HG02870 (cell line): ENCODE data around the gene LRRC56.

Experiments
- ATAC-seq: cut with Tn5 transposase; IDR thresholded peaks from one replicate; pipeline ENCODE4 v1.9.1; 2021; ENCODE audit warnings: mild to moderate bottlenecking, moderate library complexity; ENCODE audit not compliant: unreplicated experiment

LRRC56 gene

DNA sequence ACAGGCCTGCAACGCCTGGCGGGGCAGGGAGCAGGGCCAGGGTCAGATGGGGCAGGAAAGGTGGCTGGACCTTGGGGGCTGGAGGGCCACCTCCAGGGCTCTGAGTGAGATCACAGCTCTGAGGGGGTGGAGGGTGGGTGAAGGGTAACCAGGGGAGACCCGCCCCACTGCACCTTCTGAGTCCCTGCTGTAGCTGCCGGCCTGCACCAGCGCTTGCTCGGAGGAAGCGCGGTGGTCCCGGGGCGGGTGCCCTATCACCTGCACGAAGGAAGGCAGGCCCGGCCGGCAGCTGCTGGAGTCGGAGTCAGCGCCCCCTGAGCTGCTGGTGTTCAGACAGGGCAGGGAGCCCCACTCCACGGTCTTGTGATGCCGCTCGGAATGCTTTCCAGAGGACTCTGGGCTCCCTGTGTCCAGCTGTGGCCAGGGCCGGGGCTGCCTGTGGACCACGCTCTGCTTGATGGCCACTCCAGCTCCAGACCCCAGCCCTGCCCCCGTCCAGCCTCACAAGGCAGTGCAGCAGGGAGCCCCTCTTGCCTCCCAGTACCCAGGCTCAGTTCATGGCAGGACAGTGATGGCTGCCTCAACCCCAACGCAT lies 19.4 kb downstream of the LRRC56 start:
- ATAC-seq, result no peak

DNA sequence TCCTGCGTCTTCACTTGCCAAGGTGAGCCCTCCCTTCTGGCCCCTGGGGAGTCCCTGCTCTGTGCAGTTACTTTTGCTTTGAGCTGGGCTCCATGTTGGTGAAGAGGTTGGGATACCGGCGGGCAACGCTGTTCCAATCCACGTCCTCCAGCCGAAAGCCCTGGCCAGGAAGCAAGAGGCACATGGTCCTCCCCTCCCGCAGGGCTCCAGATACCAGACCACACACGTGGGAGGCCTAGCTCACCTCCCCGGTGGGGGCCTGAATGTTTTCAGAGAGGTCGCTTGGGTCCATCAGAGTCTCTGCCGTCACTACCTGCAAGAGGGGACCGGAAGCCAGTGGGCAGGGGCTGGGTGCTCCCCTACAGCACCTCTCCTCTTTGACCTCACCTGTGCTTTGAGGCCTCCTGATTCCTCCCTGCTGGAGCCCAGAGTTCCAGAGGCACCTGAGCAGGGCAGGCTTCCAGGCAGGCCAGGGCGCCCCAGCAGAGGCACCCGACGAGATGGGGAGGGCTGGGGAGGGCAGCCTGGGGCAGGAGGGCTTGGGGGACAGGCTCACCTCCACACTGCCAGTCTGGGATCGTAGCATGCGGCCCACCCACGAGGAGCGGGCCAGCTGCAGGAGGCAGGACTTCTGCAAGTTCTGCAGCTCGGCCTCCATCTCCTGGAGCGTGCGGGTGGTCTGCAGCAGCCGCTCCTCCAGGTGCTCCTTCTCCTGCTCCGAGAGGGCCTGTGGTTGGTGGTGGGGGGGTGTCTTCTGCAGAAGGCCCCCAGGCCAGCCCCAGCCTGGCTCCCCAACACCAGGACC lies 20.2 kb downstream of the LRRC56 start:
- no peak for ATAC-seq

DNA sequence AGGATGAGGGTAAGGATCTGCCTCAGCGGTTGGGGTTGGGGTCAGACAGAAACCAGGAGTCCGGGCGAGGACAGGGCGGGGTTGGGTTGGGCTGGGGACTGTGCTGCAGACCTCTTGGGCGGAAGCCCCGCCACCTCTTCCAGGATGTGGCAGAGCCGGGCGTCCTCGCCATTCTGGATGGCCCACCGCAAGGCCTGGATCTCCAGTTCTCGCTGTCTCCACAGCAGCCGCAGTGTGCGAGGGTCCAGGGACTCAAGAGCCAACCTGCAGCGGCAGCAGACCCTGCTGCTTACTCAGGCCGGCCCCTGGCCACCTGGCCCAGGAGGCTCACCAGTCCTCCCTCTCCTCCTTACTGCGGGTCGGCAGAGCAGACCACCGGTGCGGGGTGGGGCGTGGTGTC lies 21.2 kb downstream of the LRRC56 start:
- no peak for ATAC-seq

DNA sequence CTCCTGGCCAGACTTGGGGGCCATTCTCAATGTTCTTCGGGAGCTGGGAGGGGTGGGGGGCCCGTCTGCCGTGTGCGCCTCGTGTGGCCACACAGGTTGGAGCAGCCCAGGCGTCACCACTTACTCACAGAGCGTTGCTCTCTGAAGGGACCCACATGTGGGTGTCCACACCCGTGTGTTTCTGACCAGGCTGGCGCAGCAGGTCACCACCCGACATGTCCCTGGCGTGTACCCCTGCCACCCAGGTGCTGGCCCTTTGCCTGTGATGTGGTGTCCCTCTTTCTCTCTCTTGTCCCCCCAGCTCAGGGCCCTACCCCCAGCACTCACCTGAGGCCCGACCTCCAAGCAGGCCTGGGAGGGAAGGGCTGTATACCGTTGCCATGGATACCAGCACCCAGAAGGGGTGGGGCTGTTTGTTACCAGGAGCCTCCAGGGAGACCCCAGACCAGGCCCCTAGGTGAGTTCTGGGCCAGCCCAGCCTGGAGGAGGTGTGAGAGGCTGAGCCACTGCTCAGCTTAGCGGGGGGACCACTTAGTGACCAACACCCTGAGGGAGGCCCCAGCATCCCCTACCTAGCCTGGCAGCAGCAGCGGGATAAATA lies 21.8 kb downstream of the LRRC56 start:
- ATAC-seq, result no peak

DNA sequence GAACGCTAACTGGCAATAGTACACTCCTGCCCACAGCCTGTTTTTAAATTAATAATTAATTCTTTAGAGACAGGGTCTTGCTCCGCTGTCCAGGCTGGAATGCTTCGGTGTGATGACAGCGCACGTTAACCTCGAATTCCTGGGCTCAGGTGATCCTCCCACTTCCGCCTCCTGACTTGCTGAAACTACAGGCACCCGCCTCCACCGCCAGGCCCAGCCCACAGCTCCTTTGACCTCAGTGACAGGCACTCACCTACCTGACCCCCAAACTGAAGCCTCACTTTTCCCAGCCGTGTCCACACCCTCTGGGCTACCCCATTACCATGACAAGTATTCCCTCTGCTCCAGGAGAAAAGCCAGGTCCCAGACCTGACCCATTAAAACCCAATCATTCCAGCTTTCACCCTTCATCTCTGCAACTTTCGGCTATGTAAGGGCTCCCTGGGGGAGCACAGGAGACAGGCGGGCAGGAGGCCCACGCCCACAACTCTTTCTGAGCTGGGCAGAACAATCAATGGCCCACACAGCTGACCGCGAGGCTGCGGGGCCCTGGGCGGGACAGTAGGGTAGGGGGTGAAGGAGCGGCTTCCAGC lies 22.5 kb downstream of the LRRC56 start:
- ATAC-seq, result no peak

DNA sequence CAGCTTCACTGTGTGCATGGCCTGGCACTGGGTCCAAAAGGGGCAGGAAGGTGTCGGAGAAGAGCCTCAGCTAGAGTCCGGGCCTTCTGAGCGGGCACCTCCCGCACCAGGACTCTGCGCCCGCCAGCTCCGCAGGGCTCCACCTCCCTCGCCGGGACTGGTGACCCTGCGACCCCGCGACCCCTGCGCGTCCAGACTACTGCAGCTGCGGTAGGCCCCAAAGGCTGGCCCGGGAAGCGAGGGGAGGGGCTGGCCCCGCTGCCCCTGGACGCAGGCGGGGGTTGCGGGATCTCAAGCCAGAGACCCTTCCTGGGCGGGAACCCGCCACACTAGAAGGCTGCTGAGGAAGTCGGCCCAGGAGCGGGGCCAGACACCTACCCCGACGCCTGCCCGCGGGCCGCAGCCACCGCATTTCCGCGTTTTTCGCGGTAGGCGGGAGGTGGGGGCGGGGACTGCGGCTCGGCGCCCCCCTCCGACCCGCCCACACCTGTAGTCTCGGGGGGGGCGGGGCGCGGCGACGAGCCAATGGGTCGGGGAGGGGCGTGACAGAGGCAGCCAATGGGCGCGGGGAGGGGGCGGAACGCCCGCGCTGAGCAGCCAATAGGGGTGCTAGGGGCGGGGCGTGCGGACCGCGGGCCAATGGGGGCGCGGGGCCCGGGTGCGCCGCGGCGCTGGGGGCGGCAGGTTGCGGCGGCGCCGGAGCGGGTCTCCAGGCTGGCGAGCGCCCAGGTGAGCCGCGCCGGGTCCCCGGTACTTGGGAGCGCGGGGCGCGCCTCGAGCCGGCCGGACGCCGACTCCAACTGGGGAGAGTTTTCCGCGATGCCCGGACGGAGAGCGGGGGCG lies 23.2 kb downstream of the LRRC56 start, which contains the start of the genes LMNTD2 and RASSF7:
TSS of gene LMNTD2 (minus strand) at position 434 of the 843 bp plus-strand sequence. CDS start at position 412, 22 bp downstream.
TSS of gene RASSF7 (plus strand) at position 666 of the 843 bp plus-strand sequence. CDS start 799 bp downstream, outside the sequence.
- peak; percentile 71 for ATAC-seq

DNA sequence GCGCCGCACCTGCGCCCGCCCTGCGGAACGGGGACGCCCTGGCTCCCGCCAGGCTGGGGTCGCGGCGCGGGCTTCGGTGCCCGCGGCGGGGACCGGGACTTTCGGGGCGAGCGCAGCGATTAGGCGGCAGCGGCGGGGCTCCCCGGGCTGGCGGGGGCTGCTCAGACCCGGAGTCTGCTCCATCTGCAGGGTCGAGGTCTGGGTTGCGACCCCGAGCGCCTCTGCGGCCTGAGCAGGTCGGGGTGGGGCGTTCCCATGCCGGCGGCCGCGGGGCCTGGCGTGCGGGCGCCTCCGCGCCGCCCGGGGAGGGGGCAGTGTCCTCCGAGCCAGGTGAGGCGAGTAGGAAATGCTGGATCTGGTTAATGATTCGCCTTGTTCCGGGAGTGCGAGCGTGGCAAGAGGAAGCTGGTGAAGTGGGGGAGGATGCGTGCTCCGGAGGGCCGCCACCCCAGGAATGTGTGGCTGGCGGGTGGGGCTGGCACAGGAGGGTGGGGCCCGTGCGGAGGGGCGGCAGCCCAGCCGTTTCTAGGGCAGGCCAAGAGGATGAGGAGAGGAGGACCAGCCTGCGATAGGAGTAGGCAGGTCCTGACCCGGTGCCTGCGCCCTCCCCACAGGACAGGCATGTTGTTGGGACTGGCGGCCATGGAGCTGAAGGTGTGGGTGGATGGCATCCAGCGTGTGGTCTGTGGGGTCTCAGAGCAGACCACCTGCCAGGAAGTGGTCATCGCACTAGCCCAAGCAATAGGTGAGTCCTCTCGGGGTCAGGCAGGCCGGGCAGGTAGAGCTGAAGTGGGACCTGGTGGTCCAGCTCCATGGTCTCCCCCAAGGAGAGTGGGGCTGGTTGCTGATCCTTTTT lies 24.0 kb downstream of the LRRC56 start:
- peak; percentile 21 for ATAC-seq

DNA sequence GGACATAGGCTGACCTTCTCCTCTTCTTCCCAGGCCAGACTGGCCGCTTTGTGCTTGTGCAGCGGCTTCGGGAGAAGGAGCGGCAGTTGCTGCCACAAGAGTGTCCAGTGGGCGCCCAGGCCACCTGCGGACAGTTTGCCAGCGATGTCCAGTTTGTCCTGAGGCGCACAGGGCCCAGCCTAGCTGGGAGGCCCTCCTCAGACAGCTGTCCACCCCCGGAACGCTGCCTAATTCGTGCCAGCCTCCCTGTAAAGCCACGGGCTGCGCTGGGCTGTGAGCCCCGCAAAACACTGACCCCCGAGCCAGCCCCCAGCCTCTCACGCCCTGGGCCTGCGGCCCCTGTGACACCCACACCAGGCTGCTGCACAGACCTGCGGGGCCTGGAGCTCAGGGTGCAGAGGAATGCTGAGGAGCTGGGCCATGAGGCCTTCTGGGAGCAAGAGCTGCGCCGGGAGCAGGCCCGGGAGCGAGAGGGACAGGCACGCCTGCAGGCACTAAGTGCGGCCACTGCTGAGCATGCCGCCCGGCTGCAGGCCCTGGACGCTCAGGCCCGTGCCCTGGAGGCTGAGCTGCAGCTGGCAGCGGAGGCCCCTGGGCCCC lies 24.8 kb downstream of the LRRC56 start:
- no peak for ATAC-seq

DNA sequence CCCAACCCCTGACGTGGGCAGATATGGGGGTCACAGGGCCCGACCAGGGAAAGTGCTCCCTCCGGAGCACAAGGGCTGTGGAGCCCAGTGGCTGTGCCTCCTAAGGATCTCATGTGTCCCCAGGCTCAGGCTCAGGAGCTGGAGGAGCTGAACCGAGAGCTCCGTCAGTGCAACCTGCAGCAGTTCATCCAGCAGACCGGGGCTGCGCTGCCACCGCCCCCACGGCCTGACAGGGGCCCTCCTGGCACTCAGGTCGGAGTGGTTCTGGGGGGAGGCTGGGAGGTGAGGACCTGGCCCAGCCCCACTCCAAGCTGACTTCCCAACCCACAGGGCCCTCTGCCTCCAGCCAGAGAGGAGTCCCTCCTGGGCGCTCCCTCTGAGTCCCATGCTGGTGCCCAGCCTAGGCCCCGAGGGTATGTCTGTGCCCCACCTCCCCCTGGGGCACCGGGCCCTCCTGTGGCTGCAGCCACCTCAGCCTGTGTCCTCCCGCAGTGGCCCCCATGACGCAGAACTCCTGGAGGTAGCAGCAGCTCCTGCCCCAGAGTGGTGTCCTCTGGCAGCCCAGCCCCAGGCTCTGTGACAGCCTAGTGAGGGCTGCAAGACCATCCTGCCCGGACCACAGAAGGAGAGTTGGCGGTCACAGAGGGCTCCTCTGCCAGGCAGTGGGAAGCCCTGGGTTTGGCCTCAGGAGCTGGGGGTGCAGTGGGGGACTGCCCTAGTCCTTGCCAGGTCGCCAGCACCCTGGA lies 25.9 kb downstream of the LRRC56 start:
- no peak for ATAC-seq

DNA sequence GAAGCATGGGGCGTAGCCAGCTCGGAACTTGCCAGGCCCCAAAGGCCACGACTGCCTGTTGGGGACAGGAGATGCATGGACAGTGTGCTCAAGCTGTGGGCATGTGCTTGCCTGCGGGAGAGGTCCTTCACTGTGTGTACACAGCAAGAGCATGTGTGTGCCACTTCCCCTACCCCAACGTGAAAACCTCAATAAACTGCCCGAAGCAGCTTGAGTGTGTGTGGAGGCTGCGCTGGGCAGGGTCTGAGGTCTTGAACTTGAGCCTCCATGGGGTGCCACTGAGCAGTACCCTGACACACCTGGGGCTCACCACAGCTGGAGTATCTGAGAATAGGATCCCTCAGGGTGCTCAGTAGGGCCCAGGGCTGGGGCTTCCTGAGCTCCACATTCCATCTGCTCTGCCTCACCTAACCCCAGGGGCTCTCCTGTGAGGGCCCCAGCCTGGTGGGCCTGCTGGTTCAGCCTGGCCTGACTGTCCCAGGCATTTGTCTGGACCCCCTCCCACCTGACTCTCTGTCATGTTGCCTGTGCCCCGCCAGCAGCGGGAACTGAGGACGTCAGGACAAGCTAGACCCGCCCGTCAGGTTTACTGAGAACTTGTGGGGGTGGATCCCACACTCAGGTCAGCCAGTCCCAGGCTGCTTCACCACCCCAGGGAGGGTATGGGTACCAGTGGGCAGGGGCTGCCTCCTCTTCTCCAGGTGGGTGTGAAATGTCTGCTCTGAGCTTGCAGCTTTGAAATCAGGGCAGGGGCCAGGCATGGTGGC lies 26.7 kb downstream of the LRRC56 start:
- no peak for ATAC-seq

DNA sequence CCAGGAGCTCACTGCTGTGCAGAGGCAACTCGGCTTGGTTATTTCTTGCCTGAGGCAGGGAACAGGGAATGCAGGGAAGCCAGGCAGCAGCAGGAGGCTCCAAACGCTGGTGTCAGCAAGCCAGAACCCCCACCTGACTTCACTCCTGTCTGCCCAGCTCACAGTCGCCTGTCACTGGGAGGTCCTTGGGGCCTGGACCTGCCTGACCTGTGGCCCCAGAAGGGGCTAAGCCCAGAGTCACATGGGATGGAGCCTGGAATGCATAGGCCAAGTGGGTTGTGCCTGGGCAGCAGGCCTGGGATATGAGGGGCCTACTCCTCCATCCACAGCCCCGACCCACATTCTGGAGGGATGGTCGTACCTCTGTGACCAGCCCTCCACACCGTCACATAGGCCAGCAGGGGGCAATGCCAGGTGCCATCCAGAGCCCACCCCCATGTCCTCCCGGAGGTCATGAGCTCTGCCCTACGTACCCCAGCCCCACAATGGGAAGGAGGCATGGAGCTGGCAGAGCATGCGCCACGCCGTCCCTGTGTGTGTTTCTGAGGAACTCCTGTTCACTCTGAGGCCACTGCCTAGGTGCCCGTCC lies 28.7 kb downstream of the LRRC56 start:
- no peak for ATAC-seq

DNA sequence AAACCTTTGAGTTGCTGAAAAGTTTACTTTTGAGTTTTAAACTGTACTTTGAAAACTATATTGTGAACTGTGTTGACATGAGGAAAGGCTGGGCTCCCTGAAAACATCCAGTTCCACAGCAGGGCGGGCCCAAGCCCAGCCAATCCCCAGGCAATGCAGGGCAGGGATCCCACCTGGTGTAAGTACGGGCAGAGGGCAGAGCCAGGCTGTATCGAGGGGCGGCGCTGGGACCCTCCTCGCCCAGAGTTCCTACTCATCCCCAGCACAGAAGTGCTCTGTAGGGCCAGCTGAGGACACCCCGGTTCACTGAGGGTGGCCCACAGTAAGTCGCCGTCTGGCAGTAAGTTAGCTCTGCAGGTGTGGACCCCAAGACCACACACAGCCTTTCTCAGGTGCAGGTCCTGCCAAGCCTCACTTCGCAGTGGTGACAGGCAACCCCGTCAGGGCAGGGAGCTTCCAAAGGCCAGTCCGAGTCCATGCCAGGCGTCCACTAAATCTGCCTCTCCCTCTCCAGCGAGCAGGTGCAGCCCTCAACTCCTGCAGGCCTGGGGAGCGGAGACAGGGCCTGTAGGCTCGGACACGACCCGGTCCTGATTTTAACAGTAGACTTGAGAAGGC lies 29.8 kb downstream of the LRRC56 start:
- no peak for ATAC-seq

DNA sequence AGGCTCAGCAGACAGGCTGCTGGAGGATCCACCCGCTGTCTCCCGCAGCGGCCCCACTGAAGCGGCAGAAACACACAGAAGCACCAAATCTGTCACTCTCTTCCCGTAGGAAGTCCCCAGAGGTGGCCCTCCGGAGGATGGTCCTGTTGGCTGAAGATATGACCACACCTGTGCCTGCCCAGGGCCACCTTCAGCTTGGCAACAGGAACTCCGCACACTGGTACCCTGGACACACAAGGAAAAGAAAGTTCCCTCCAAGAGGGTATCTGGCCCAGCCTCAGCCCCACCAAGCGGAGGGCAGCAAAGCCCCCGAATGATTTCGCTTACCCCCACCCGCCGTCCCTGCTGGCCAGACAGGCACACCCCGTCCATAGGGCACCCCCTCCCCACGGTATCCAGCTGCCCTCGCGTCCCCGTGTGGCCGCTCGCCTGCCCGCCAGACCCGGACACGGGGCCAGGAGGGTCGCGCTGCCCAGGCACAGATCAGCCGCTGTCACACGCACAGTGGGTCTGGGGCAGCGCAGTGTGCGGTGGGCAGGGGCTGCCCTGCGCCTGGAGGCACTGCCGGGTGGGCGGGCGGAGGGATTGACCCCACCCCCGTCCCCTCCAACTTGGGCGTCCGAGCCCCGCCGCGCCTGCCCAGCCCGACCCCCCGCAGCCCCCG lies 30.4 kb downstream of the LRRC56 start:
- ATAC-seq, result no peak

DNA sequence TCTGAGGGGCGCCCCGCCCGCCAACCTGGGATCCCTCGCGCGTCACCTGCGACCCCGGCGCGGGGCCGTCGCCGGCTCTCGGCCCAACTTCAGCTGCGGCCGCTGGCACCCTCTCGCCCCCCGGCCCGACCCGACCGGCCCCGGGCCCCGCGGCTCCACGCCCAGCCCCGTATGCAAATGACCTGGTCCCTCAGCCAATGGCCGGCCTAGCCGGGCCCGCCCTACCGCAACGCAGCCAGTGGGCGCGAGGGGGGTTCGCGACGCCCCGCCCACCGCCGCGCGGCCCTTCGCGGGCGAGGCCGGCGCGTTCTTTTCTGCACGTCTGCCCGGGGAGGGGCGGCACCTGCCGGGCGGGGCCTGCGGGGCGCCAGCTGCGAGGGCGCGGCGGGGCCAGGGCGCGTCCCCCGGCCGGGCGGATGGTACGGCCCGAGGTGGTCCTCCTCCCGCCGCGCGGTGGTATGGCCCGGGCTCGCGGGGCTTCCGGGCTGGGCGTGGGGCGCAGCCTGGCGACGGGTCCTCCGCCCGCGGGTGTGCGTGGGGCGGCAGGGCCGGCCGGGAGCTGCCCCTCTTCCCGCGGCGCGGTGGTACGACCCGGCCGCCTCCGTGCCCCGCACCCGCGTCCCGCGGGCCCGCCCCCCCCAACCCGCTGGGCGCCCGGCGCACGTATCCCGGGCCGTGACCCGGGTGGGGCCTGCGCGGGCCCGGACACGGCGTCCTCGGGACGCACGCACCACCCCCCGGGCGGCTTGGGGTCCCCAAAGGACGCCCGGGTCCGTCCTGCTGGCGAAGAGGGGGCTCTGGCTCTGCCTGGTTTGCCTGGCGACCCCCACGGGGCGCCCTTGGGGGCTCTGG lies 31.2 kb downstream of the LRRC56 start:
- peak; percentile 83 for ATAC-seq

DNA sequence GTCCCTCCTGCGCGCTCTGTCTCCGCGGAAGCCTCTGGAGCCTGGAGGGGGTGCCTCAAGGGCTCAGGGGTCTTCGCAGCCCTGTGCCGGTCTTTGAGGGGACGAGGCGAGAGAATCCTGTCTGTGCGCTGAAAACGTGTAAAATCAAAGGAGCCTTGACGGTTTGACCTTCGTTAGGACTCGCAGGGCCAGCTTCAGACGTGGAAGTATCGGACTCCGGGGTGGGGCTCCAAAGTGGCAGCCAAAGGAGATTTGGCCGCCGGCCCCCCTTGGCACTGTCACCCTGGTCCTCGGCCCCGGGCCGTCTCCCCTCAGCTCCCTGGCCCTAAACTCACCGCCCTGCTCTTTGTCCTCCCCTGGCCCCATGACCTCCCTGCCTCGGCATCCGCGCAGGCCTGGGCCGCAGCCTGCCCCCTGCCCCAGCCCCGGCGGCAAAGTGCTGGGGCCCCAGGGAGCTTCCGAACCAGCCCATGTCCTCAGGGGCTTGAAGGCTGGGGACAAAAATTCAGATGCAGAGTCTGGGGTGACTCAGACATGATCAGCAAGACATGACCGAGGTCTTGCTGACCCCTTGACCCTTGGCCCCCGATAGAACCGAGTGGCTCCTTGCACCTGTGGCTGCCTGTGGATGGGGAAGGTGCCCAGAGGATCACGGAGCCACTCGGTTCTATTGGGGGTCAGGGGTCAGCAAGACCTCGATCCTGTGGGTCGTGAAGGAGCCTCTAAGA lies 32.0 kb downstream of the LRRC56 start:
- no peak for ATAC-seq
